ENCODE measurements around the gene ATG4B.

Gene ATG4B

DNA sequence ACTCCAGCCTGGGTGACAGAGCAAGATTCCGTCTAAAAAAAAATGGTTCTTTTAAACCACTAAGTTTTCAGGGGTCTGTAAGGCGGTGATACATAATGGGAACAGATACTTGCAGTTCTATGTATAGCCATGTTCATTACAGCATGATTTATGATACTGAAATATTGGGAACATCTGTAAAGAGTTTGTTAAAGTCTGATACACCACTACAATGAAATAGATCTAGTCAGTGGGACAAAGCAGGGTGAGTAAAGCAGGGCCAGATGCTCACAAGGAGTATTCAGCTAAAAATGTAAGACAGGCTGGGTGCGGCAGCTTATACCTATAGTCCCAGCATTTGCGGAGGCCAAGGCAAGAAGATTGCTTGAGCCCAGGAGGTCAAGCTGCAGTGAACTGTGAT, 58.2 kb downstream of the ATG4B start:
- no peak for DNase-seq

DNA sequence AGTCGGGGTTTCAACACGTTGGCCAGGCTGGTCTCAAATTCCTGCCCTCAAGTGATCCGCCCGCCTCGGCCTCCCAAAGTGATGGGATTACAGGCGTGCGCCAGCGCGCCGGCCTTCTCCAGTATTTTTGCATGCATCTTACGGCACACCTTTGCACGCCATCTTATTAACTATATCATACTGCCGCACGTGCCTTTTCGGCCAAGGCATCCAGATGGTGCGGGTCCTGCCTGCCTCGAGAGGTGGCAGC, 63.6 kb downstream of the ATG4B start:
- no peak for DNase-seq

DNA sequence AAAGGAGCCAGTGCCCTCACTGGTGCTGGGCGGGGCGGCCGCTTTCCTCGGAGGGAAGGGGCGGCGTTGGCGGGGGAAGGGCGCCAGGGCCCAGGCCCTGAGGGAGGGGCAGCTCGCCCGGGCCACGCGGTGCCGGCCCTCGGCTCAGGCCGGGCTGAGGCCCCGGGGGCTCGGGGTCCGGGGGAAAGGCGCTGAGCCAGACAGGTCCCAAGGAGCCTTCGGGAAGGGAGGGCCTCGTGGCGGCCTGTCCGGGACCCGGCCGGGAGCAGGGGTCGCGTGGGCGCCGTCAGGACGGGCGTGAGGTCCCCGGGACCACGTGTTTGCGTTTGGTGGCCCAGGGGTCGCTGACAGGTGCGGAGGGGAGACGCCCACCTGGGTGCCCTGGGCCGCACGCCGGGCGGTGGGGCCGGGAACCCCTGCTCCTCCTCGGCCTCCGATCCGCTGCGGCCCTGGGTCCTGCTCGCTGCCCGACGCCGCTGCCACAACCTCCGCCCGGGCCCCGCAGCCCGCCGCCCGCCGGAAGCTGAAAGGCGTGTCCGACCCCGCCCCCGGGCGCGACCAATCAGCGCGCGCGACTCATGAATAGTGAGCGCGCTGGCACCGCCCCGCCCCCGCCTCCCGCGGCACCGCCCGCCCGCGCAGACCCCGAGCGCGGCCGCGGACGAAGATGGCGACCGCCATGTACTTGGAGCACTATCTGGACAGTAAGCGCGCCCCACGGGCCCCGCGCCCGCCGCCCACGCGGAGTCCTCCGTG, 64.1 kb downstream of the ATG4B start, which contains the start of gene ING5:
ING5 (plus strand) TSS at position 641 of the 756 bp plus-strand sequence; CDS start at position 668, 27 bp downstream.
- peak; percentile 95 for DNase-seq

DNA sequence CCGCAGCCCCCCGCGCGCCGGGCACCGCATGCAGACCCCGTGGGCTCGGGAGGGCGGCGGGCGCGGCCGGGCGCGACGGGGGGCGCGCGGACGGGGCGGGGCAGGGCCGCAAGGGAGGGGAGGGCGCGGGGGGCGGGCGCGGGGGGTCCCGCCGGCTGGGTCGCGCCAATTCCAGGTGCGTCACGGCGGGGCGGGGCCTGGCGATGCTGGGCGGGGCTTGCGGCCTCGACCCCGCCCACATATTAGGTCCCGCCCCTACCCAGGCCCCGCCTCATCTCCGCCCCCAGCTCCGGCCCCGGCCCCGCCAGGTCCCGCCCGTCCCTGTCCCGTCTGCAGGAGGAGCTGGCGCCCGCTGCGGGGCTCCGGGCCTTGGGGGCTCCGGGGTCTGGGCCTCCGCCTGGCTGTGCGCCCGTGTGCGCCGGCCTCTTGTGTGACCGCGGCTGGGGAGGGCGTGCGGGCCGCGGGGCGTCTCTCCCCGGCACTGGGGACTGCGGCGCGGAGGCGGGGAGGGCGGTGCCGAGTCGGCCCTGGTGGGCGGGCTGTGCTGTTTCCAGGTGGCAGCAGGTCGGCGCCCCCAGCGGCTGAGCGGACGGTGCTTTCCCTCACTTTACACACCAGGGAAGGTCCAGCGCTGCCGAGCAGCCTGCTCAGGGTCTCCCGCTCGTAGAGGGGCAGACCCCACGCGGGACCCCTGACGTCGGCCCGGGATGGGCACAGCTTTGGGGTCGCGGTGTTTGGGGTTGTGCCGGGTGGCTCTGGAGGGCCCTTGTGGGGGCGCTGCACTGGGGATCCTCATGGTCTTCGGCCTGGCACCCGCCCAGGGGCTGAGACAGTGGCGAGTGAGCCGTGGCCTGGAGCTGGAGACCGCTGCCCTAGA, 64.9 kb downstream of the ATG4B start:
- peak; percentile 80 for DNase-seq

DNA sequence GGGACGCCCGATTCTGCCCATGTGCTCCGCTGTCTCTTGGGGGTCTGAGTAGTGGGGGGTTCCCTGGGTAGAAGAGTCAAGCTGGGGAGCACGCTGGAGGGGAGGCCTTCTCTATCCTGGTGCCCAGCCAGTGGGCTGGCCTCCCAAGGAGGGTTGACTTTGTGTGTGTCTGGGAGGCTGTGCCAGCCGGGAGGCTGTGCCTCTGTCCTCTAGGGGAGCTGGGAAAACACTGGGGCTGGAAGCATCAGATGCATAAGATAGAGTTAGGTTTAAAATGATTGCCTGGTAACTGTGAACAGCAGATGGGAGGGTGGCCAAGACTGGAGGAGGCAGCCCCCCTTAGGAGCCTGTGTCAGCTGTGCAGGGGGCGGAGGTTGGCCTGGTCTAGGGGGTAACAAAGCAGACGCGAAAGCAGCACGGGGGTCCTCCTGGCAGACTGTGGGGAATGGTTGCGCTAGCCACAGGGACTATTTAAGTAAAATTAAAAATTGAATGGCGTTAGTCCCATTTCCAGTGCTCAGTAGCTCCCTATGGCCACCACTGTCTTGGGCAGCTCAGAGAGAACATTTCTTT, 65.6 kb downstream of the ATG4B start:
- DNase-seq, result no peak

DNA sequence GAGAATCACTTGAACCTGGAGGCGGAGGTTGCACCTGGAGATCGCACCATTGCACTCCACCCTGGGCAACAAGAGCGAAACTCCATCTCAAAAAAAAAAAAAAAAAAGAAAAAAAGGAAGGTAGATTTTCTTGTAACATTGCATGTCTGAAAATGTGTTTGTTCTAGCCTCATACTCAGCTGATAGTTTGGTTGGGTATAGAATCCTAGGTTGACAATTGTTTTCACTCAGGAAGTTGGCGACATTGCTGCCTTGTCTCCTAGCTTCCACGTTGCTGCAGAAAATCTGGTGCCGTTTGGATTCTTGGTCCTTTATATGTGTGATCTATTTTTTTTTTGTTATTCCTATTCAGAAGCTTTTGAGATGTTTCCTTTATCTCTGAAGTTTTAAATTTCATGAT, 69.0 kb downstream of the ATG4B start:
- no peak for DNase-seq

DNA sequence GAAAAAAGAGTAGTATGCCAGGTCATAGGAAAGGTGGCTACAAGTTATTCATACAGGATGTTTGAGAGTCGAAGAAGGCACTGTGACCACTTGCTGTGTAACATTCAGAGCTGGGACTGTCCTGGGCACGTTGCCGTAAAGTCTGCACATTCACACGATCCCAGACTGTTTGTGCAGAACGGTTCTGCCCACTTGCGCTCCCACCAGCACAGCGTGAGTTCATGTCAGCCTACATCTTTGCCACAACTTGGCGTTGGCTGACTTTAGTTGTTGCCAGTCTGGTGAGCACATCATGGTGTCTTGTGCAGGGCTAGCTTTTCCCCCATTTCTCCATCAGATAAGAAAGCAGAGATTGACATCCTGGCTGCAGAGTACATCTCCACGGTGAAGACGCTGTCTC, 71.4 kb downstream of the ATG4B start:
- DNase-seq, result no peak

DNA sequence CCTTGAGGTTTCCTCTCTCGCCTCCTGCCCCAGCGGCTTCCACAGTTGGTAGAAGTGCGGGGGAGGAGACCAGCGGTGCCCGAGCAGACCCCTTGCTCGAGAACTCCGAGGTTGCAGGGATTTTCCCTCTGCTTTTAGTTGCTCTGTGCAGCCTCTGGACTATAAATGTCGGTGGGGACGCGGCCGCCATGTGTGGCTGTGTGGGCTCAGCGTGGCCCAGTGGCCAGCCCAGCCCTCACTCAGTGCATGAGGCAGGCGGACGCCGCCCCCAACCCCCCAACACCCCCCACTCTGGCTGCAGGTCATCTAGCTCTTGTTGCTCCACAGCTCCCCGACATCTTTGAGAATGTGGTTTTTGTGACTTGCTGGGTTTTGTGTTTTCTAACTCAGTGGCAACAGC, 81.6 kb downstream of the ATG4B start:
- DNase-seq, result no peak

DNA sequence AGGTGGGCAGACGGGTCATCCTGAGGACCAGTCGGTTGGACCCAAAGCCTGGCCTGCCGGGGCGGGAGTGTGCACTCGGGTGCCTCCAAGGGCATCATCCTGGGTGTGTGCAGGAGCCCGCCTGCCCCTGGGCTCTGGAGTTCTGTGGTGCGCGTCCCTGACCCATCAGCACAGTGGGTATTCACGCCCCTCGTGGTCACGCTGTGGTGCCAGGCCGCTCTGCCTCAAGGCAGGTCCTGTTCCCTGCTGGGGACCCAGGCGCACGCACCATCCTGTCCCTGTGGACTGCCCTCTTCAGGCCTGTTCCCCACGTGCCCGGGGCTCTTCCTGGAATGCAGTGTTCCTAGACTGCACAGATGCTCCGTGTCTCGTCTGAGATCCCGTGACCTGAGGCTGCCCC, 82.6 kb downstream of the ATG4B start:
- DNase-seq, result no peak

DNA sequence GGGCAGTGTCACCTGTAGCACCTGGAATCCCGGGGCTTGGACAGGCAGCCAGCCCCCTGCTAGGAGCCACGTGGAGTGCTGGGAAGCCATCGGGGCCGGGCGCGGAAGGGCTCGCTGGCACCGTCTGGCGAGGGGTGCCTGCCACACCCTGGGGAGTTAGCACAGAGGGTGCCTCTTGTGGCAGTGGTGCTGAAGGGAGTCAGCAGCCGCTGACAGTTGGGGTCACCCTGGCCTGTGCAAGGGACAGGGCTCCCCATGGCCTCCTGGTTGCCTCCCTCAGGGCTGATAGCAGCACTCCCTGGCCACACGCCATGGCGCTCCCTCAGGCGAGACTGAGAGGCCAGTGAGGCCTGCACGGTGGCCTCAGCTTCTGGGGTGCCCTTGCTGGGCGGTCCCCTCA, 83.1 kb downstream of the ATG4B start:
- DNase-seq, result no peak

DNA sequence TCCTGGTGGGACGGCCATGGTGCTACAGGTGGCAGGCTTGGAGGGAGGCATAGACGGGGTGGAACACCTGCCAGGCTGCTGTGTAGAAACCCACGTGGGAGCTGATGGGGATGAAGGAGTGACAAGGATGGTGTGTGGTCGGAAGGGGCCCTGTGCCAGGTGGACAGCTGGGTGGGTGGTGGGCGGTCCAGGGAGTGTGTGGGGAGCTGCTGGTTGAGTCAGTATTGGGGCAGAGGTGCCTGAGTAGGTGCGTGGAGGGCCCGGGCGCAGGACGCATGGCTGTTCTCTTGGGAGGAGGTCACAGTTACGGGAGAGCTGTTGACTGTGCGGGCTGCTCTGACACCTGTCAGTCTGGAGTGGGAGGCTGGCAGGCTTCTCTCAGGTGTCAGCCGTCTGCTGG, 84.4 kb downstream of the ATG4B start:
- DNase-seq, result no peak

DNA sequence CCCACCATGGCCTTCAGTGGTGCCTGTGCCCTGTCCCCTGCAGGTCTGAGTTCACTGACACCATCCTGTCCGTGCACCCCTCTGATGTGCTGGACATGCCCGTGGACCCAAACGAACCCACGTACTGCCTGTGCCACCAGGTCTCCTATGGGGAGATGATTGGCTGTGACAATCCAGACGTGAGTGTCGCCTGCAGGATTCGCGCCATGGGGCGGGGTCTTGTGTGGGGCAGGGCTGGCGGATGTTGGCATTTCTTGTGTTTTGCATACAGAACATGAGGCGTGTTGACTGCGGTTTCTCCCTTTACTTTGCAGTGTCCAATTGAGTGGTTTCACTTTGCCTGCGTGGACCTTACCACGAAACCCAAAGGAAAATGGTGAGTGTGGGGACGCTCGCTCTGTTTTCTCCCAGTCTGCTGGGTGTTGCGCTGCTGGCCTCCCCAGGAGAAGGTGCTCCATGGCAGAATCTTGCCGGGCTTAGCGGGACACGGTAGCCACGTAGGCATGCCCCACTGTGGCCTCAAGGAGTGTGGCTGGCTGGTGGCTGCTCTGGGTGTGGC, 85.5 kb downstream of the ATG4B start:
- no peak for DNase-seq

Measured in activated effector memory CD4-positive, alpha-beta T cell treated with Interleukin-2 at 50 U/mL for 16 hours (primary cell).